GM23338 (cell line): ENCODE data around the gene SLC5A7. TPM values are rescaled to one million over a fixed set of nuclear protein-coding genes. Genes with fewer than 3 reads are reported as not detected.

Source experiments
- polyA plus RNA-seq: library from polyadenylated mRNA; unstranded; fragments of >200 nt; fragmentation: Nextera tagmentation; extraction: Ambion mirVana; gene quantifications from 2 replicates; pipeline ENCODE4 v1.2.1, GENCODE V29; 2016
- total RNA-seq: library from RNA; depleted of rRNA; stranded (reverse); fragments of >200 nt; shearing (Covaris generic); gene quantifications from 2 replicates; pipeline ENCODE4 v1.2.3, GENCODE V29; 2014; rRNA removed

Gene SLC5A7
- total and polyA plus RNA-seq, 2 experiments from 2014 or later = 0.05 to 0.17 TPM

Other genes starting within 250 kb of the SLC5A7 start
- not detected in 2 replicates for gene RGPD4, start 159.6 kb upstream of the SLC5A7 start, total RNA-seq
- gene RGPD4, start 159.6 kb upstream of the SLC5A7 start, polyA plus RNA-seq = not detected in 2 replicates